GM23338 (cell line): ENCODE measurements around the gene SF3A1.

Experiments
- CREB1 ChIP-seq: fragments of 250-450 bp; sonication (Bioruptor Pico); IDR thresholded peaks from 2 replicates; pipeline ENCODE4 v1.5.0; 2020; ENCODE audit warnings: low read depth, mild to moderate bottlenecking, moderate library complexity
- CTCF ChIP-seq, 2 experiments: fragments of 200-600 bp in 1 of 2; sonication (generic) in 1 of 2; conservative IDR thresholded peaks; 2 replicates each; pipeline versions ENCODE4 v1.5.1 to v1.6.1; 2016 to 2017; ENCODE audit warnings: antibody characterized with exemption in 2 of 2, low read depth in 2 of 2, mild to moderate bottlenecking in 2 of 2, moderate library complexity in 1 of 2
- ETS1 ChIP-seq: IDR thresholded peaks from 2 replicates; pipeline ENCODE4 v1.6.1; 2016; ENCODE audit warnings: antibody characterized with exemption
- EZH2 ChIP-seq: fragments of 200-600 bp; sonication (generic); IDR thresholded peaks from one replicate; pipeline ENCODE4 v1.8.0; 2017; ENCODE audit warnings: antibody characterized with exemption, mild to moderate bottlenecking, low read depth; ENCODE audit not compliant: unreplicated experiment
- EZH2phosphoT487 ChIP-seq: fragments of 200-600 bp; sonication (generic); IDR thresholded peaks from one replicate; pipeline ENCODE4 v1.8.1; 2018; ENCODE audit warnings: antibody characterized with exemption; ENCODE audit not compliant: unreplicated experiment
- JUNB ChIP-seq: IDR thresholded peaks from one replicate; pipeline ENCODE4 v1.6.1; 2016; ENCODE audit warnings: antibody characterized with exemption; ENCODE audit not compliant: unreplicated experiment
- POLR2AphosphoS5 ChIP-seq: IDR thresholded peaks from 2 replicates; pipeline ENCODE4 v1.6.1; 2016; ENCODE audit warnings: antibody characterized with exemption, low read depth
- REST ChIP-seq: IDR thresholded peaks from one replicate; pipeline ENCODE4 v1.6.1; 2018; ENCODE audit warnings: antibody characterized with exemption; ENCODE audit not compliant: unreplicated experiment
- STAT1 ChIP-seq: IDR thresholded peaks from one replicate; pipeline ENCODE4 v1.6.1; 2016; ENCODE audit warnings: antibody characterized with exemption; ENCODE audit not compliant: unreplicated experiment

- TF ChIP-seq REST (no peak), EZH2 (no peak), CTCF (conservative IDR thresholded peaks at IDR 0.05; ENCODE audit: low read depth in 2 of 2) (no peak), EZH2phosphoT487 (no peak), POLR2AphosphoS5 (no peak), ETS1 (no peak), CREB1 (CRISPR knock-in tag) (no peak), JUNB (no peak), STAT1 (no peak)
These were observed 74.1 kb downstream of the SF3A1 start for GRCh38 chr22:30282616-30283046.
